Activated CD4-positive, alpha-beta T cell treated with anti-CD3 and anti-CD28 coated beads, Interleukin-2, amount 50 U/mL, for 24 hours (primary cell): ENCODE results near the gene TRAF3IP1.
"Not testable (repeated sequence)": the region's sequence is repeated elsewhere in the genome, so short reads cannot be mapped to it uniquely, and the experiment has no call there.

Experiments
- DNase-seq, 2 donors: peaks; one replicate each; pipeline ENCODE4 v3.0.0-alpha.2; 2020; ENCODE audit warnings: low read depth in 1 of 2, low spot score in 1 of 2

The TRAF3IP1 gene

DNA sequence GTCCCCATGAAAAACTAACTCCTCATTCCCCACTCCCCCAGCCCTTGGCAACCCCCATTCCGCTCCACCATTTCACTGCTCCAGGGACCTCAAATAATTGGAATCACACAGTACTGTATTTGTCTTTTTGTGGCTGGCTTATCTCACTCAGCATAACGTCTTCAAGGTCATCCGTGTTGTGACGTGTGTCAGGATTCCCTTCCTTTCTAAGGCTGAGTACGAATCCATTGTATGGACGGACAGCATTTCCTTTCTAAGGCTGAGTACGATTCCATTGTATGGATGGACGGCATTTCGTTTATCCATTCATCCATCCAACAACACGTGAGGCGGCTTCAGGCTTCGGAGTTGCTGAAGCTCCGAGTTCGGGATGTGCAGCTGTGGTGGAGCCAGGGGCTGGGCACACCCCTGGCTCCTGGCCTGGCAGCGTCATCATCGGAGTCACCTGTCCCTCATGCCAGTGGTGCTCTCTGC is 105.2 kb downstream of the TRAF3IP1 start:
- DNase-seq, result no peak

- DNase-seq, result no peak
Observed at GRCh38 chr2:238425979-238426567, 105.8 kb downstream of the TRAF3IP1 start.

GRCh38 chr2:238426568-238427434 is 106.5 kb downstream of the TRAF3IP1 start, which contains the start of gene ASB1:
ASB1 (plus strand) TSS chr2:238426927; CDS start chr2:238427071, 144 bp downstream.
- peak; percentile 62 to 75 for DNase-seq

DNA sequence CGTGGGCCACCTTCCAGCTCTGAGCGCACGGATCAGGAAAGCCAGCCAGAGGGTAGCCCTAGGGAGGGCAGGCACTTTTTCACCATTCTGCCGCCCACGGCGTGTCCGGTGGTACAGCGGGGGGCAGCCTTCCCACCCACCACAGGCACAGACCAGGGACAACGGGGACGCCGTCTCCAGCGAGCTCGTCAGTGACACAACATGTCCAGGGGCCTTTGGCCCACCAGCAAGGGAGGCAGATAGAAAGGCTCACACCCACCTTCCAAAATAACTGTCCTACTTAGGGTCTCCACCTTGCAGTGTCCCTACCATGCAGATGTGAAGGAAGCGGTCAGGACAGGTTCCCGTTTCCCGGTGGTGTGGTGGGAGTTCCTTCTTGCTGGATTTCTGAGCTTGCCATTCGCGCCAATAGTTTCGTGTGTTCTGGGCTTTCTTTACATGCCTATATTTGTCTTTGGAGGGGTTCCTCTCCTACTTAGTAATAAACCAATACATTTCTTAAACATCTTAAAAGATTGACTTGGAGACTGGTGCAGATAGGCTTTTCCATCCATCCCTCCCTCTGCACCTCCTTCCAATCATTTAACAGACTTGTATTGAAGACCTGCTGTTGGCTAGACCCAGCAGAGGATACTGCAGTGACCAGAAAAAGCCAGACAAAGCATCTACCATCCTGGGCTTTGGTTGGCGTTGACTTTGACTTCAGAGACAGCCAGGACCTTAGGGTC is 107.3 kb downstream of the TRAF3IP1 start:
- no peak for DNase-seq

- DNase-seq, result no peak
Observed at GRCh38 chr2:238428866-238429265, 108.5 kb downstream of the TRAF3IP1 start.

- no peak for DNase-seq
Observed at GRCh38 chr2:238430781-238431180, 110.5 kb downstream of the TRAF3IP1 start.

- no peak for DNase-seq
Observed at GRCh38 chr2:238431456-238431855, 111.1 kb downstream of the TRAF3IP1 start.

- DNase-seq, result no peak
Observed at GRCh38 chr2:238433300-238433915, 113.1 kb downstream of the TRAF3IP1 start.

- no peak for DNase-seq
Observed at GRCh38 chr2:238433941-238434845, 113.9 kb downstream of the TRAF3IP1 start.

- no peak for DNase-seq
Observed at GRCh38 chr2:238434846-238435751, 114.8 kb downstream of the TRAF3IP1 start.

DNA sequence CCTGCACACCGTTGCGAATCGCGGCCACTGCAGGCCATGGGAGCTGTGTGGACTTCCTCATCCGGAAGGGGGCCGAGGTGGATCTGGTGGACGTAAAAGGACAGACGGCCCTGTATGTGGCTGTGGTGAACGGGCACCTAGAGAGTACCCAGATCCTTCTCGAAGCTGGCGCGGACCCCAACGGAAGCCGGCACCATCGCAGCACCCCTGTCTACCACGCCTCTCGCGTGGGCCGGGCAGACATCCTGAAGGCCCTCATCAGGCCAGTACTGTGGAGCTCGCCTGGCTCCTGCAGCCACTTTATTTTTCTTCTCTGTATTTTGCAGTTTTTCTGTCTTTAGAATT is 115.4 kb downstream of the TRAF3IP1 start:
- DNase-seq, result no peak

DNA sequence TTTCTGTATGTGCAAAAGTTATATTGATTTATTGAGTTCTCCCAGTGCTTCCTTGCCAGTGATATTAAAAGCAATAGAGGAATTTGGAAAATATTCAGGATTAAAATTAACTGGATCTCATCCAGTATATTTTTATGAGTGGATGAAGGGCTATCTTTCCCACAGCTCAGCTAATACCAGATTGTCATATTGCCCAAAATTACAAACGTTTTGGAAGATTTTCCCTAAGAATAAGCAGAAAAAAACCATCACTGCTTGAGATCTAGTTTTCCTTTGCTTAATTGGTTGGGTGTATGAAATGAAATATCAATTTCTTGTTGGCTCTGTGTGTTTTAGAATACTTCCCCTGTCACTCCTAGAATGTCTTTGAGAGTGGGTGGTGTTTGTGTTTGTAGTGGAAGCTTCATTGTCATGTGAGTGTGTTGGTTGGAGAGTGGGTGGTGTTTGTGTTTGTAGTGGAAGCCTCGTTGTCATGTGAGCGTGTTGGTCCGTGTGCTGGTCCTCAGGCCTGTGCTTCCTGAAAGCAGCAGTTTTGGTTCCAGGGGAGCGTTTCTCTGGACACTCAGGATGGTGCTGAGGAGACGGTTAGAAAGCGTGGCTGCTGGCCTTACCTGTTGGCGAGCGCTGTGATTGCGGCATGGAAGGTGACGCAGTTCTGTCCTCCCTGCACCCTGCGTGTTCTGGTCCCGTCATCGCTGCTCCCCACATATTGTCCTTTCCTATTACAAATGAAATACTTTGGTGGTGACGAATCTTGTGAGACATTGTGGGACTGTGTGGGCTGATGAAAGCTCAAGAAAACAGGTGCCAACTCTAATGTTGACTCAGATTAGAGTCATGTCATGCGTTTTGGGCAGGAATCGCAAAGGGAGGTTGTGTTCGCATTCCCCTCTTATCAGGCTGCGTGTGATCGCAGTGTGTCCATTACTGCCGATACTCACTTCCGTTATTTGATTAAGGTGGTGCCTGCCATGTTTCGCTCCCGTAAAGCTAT is 118.8 kb downstream of the TRAF3IP1 start:
- DNase-seq, result peak; percentile 33 to 66

GRCh38 chr2:238439917-238440316 is 119.6 kb downstream of the TRAF3IP1 start:
- no peak for DNase-seq

DNA sequence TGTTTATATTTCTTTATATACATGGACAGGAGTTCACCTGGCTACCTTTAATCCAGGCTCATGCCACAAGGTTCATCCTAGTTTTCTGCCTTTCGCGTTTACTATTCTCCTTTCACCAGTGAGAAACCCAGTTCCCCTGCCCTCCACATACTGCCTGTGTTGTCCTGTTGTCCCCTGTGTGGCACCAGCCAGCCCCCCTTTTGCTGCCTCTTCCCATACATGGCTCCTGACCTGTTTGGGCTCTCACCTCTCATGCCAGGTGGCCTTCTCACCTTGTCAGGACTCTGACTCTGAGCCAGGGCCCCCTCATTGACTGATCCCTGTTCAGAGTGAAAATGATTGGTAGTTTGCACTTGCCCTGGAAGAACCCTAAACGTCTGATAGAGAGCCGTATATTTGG is 120.0 kb downstream of the TRAF3IP1 start:
- no peak for DNase-seq

GRCh38 chr2:238440767-238441166 is 120.4 kb downstream of the TRAF3IP1 start:
- no peak for DNase-seq

DNA sequence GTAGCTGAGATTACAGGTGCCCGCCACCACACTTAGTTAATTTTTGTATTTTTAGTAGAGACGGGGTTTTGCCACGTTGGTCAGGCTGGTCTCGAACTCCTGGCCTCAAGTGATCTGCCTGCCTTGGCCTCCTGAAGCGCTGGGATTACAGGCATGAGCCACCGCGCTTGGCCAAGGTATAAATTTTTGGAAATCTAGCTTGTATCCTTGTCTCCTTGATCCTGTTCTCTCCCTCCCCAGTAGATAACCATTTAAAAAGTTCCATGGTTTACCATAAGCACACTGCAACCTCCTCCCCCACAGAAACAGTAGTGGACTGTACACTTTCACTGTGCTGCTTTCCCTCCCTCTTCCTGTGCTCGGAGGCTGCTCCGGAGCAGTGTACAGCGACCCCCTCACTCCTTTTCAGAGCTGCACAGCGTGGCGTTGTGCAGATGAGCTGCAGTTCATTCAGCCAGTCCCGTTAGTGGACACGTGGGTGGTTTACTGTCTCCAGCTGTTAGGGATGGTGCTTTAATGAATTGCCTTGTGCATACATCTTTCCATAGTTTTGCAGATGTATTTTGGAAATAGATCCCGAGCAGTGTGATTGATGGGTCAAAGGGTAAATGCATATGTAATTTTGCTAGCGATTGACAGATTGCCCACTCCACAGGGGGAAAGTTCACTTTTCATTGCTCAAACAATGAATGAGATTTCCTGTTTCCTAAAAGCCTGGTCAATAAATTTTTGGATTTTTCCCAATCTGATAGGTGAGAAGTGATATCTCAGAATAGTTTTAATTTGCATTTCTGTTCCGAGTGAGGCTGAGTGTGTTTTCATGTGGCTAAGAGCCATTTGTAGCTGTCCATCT is 121.2 kb downstream of the TRAF3IP1 start:
- DNase-seq, result no peak

GRCh38 chr2:238442257-238442656 is 121.9 kb downstream of the TRAF3IP1 start:
- DNase-seq, result not testable (repeated sequence)
